ELR (cell line): ENCODE results near the gene ZNF568.

Experiments
- DNase-seq: peaks from one replicate; pipeline ENCODE4 v3.0.0-alpha.2; 2015; ENCODE audit warnings: low read depth

Gene ZNF568

DNA sequence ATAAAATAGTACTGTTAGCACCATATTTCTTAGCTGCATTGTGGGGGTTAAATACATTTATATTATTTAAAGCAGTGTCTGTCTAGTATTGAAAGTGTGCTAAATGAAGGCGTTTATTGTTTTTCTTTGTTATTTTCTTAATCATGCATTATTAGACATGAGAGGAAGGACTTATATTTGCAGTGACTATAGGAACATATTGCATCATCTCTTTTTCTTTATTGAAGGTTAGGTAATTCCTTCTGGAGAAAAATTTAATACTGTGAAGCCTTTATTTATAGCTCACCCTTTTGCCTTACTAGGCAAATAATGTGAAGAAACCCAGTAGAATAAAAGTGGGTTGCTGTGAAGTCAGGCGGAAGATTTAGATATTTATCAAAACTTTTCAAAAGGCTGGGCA, 83.2 kb downstream of the ZNF568 start:
- no peak for DNase-seq

GRCh38 chr19:37007587-37008220, 91.6 kb downstream of the ZNF568 start:
- no peak for DNase-seq

- DNase-seq: no peak
These were observed 93.7 kb downstream of the ZNF568 start for GRCh38 chr19:37009871-37010270.

- DNase-seq: no peak
These were observed 96.1 kb downstream of the ZNF568 start for GRCh38 chr19:37012093-37012745.

- DNase-seq: no peak
These were observed 98.3 kb downstream of the ZNF568 start for GRCh38 chr19:37014456-37014855.

- no peak for DNase-seq
These were observed 129.0 kb downstream of the ZNF568 start for GRCh38 chr19:37045140-37045539.
